Non-pigmented ciliary epithelial cell (primary cell): Measurements from ENCODE around the gene UBTD2.

ENCODE experiments used
- DNase-seq: peaks from one replicate; pipeline ENCODE4 v3.0.0-alpha.2; 2010; ENCODE audit warnings: low read depth

UBTD2 gene

DNA sequence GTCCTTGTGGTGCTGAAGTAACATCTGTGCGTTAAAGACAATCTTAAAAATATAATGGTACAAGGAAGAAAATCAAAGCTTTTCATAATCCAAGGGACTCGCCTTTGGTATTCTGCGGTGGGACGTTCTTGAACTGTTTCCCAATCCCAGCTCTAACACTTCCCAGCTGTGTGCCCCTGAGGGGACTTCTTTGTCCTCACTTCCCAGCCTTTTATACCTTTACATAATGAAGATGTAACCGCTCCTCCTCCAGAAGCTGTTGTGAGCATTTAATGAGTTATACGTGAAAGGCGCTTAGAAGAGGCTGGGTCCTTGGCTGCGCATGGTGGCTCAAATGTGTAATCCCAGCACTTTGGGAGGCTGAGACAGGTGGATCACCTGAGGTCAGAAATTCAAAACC lies 112.4 kb downstream of the UBTD2 start:
- no peak for DNase-seq

GRCh38 chr5:172170251-172170701 lies 113.3 kb downstream of the UBTD2 start:
- no peak for DNase-seq

GRCh38 chr5:172169216-172169615 lies 114.3 kb downstream of the UBTD2 start:
- no peak for DNase-seq

DNA sequence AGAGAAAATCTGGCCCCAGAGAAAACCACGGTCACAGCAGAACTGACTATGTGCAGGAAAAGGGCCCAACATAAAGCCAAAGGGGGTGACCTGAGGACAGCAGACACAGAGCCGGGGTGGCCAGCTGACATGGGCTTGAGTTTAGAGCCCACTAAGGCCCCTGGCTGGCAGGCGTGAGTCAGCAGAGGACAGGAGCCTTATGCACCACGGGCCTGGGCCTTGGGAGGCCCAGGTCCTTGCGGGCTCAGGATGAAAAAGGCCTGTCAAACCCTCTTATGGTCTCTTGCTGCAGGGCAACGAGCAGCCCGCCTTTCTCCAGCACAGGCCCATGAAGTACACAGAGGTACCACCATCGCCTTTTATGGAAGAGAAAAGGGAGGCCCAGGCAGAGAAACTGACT lies 115.3 kb downstream of the UBTD2 start:
- DNase-seq = no peak

- DNase-seq = no peak
These were observed 115.7 kb downstream of the UBTD2 start for GRCh38 chr5:172167895-172168294.

- DNase-seq = no peak
These were observed 117.3 kb downstream of the UBTD2 start for GRCh38 chr5:172166030-172166826.

DNA sequence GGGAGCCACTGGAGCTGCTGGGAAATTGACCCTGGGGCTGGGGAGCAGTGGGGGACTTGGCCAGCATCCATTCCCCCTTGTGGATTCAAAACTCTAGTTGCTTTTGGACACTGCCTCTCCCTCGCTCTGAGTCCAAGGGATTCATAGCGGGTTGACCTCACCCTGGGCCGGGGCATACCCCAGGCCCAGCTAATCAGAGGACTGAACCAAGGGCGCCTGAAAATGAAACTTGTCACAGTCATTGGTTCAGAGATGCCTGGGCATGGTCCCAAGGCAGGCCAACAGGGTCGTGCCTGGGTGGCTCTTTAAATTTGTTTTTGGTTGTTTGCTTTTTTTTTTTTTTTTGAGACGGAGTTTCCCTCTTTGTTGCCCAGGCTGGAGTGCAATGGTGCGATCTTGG lies 118.1 kb downstream of the UBTD2 start:
- no peak for DNase-seq

DNA sequence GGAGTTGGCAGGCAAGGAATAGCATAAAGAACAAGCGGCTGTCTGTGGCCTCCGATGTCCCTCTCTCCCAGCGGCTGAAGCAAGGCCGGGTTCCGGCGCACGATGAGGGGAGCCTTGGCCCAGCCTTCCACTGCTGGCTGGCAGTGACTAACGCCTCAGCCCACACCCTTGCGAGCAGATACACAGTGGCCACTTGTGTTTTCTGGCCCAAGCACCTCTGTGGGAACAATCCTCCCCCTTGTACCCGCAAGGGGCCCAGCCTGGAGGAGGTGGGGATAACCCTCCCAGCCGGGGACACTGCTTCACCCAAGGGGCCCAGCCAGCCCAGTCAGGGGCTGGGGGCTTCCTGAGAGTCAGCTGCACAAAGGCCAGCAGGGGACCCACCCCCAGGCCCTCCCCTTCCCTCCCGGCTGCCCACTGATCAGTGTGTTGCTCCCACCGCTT lies 118.8 kb downstream of the UBTD2 start:
- DNase-seq = no peak

DNA sequence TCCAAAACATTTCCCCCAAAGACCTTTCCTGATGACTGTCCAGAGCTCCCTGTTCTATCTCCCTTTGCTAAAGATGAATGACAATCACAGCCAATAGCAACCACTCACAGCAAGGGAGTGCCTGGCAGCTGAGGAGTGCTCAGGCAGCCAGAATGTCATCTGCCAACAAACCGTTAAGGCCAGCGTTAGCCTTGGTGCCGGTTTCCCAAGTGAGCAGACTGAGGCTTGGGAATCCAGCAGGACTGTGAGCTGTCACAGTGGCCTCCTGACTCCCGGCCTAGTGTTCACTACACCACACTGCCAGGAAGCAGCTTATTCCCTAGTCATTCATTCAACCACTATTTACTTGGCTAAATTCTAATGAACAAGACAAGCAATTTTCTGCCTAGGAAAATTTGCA lies 120.2 kb downstream of the UBTD2 start:
- DNase-seq = no peak

- DNase-seq = no peak
These were observed 120.6 kb downstream of the UBTD2 start for GRCh38 chr5:172162987-172163343.

GRCh38 chr5:172162323-172162986 lies 121.1 kb downstream of the UBTD2 start:
- DNase-seq = no peak

DNA sequence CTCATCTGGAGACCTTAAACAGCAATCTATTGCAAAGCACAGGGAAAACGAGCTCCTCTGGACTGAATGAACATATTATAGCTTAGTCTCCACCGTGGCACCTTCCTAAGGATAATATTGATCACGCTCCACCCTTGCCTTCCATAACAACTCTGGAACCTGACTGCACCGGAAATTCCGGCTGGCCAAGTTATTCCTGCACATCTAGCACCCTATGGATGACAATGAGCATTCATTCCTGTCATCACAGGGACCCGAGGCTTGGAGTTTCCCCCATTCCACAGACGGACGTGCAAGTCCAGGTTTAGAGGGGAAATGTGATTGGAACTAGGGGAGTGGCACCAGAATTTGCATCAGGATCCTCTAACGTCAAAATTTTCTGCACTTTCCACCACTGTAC lies 123.1 kb downstream of the UBTD2 start:
- DNase-seq = no peak
